Activated CD8-positive, alpha-beta memory T cell treated with anti-CD3 and anti-CD28 coated beads for 36 hours (primary cell): Measurements from ENCODE around the gene DDX50. TPM values are rescaled to one million over a fixed set of nuclear protein-coding genes. Genes with fewer than 3 reads are reported as not detected.
"Not testable (repeated sequence)": the region's sequence is repeated elsewhere in the genome, so short reads cannot be mapped to it uniquely, and the experiment has no call there.

Experiments
- CTCF ChIA-PET: fragments of 350-600 bp; sonication (Branson Sonifier 250); formaldehyde crosslinking; loops from one replicate; lab custom pipeline; 2021; ENCODE audit warnings: antibody characterized with exemption; lab: Charles Lee
- POLR2A ChIA-PET: fragments of 350-600 bp; sonication (Branson Sonifier 250); formaldehyde crosslinking; loops from one replicate; lab custom pipeline; 2021; ENCODE audit warnings: antibody characterized with exemption; lab: Charles Lee
- total RNA-seq, 2 experiments: library from RNA; stranded (reverse); gene quantifications; one replicate each; pipeline ENCODE4 v1.2.3, GENCODE V29; 2021

The DDX50 gene
- total RNA-seq, 2 experiments from 2014 or later, result 55.5 to 60.1 TPM

DNA sequence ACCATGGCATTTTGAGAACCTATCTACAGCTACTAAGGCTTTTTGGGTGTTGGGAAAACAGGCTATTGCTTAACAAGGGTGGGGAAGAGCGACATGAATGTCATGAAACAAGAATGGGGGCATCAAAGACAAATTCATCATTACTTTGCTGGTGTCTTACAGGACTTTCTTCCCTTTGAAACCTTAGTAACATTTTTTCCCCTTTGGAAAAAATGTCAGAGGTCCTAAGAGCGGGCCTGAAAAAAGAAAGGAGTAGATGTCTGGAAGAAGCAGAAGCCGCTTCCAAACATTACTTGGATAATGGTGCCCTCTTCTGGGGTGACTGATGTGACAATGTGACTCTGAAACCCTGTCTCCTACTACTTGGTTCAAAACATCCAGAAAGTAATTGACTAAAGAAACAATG lies 3.8 kb upstream of the DDX50 start:
- POLR2A ChIA-PET, result no interaction called here
- CTCF ChIA-PET, result interaction anchor here (0.6 kb wide), 1 partner anchor 343 kb away, joined by 3 read pairs; no protein-coding TSS in a partner anchor

GRCh38 chr10:68899186-68899745 lies 1.8 kb upstream of the DDX50 start:
- CTCF ChIA-PET, result interaction anchor here (0.9 to 1.2 kb wide), 2 partner anchors 72 to 349 kb away, joined by 3 to 4 read pairs; partner anchors contain the start of gene STOX1
- POLR2A ChIA-PET, result interaction anchor here (2.5 kb wide), 1 partner anchor 57 kb away, joined by 18 read pairs; the partner anchor contains the start of gene DDX21

- ChIA-PET CTCF (interaction anchor here (0.5 to 1.2 kb wide), 4 partner anchors 73 to 607 kb away, joined by 3 to 4 read pairs (median 3); partner anchors contain the start of gene STOX1), POLR2A (interaction anchor here (0.5 to 2.5 kb wide), 6 partner anchors 27 to 112 kb away, joined by 3 to 18 read pairs (median 3); partner anchors contain the start of genes DDX21 and STOX1)
Measured at GRCh38 chr10:68900427-68901104, 549 bp upstream of the DDX50 start.

DNA sequence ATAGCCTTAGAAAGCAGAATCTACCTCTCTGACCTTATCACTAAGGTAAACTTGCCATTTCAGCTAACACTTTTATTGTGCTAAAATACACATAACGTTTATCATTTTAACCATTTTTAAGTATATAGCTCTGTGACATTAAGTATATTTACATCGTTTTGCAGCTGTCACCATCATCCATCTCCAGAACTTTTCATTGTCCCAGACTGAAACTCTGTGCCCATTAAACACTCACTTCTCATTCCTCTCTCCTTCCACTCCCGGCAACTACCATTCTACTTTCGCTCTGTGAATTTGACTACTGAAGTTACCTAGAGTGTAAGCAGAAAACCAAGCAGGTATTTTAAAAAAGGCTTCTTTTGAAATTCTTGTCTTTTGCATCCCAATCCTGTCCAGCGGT lies 1.3 kb downstream of the DDX50 start:
- CTCF ChIA-PET, result no interaction called here
- POLR2A ChIA-PET, result interaction anchor here (0.7 kb wide), 2 partner anchors 74 to 115 kb away, joined by 9 to 12 read pairs; no protein-coding TSS in a partner anchor

- POLR2A ChIA-PET, result interaction anchor here (0.7 kb wide), 1 partner anchor 16 kb away, joined by 4 read pairs; no protein-coding TSS in a partner anchor
- CTCF ChIA-PET, result no interaction called here
Measured at GRCh38 chr10:68924593-68924992, 23.5 kb downstream of the DDX50 start.

GRCh38 chr10:68925489-68925888 lies 24.4 kb downstream of the DDX50 start:
- POLR2A ChIA-PET, result interaction anchor here (0.7 kb wide), 1 partner anchor 144 kb away, joined by 6 read pairs; no protein-coding TSS in a partner anchor

GRCh38 chr10:68929157-68929556 lies 28.0 kb downstream of the DDX50 start:
- POLR2A ChIA-PET, CTCF ChIA-PET: not testable (repeated sequence)

More at GRCh38 chr10:68925489-68925888, 24.4 kb downstream of the DDX50 start:
- CTCF ChIA-PET, result interaction anchor here (0.7 kb wide), 1 partner anchor 600 kb away, joined by 3 read pairs; no protein-coding TSS in a partner anchor

DNA sequence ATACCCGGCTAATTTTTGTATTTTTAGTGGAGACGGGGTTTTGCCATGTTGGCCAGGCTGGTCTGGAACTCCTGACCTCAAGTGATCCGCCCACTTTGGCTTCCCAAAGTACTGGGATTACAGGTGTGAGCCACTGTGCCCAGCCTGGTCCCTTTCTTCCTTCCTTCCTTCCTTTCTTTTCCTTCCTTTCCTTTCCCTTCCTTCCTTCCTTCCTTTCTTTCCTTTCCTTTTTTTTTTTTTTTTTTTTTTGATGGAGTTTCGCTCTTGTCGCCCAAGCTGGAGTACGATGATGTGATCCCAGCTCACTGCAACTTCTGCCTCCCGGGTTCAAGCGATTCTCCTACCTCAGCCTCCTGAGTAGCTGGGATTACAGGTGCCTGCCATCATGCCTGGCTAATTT lies 28.8 kb downstream of the DDX50 start:
- POLR2A ChIA-PET, result interaction anchor here (0.7 kb wide), 1 partner anchor 61 kb away, joined by 3 read pairs; no protein-coding TSS in a partner anchor
- CTCF ChIA-PET, result interaction anchor here (0.7 kb wide), 1 partner anchor 40 kb away, joined by 3 read pairs; no protein-coding TSS in a partner anchor

DNA sequence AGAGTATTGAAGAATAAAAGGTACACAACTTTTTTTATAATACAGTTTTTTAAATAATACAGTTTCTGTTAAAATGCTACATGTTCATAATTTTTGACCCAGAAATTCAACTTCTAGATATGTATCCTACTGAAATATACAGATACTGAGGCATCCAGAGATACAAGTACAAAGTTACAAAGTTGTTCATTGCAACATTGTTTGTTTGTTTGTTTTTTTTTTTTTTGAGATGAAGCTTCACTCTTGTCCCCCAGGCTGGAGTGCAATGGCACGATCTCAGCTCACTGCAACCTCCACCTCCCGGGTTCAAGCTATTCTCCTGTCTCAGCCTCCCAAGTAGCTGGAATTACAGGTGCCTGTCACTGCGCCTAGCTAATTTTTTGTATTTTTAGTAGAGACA lies 31.7 kb downstream of the DDX50 start:
- POLR2A ChIA-PET, result interaction anchor here (0.7 kb wide), 1 partner anchor 274 kb away, joined by 6 read pairs; no protein-coding TSS in a partner anchor
- CTCF ChIA-PET, result not testable (repeated sequence)

- CTCF ChIA-PET, result no interaction called here
- POLR2A ChIA-PET, result interaction anchor here (0.6 kb wide), 1 partner anchor 34 kb away, joined by 3 read pairs; no protein-coding TSS in a partner anchor
Measured at GRCh38 chr10:68934994-68935393, 33.9 kb downstream of the DDX50 start.

GRCh38 chr10:68938117-68938516 lies 37.0 kb downstream of the DDX50 start:
- ChIA-PET POLR2A (no interaction called here), CTCF (interaction anchor here (0.7 kb wide), 1 partner anchor 708 kb away, joined by 7 read pairs; no protein-coding TSS in a partner anchor)

GRCh38 chr10:68938884-68939283 lies 37.8 kb downstream of the DDX50 start:
- POLR2A ChIA-PET, result no interaction called here
- CTCF ChIA-PET, result no interaction called here

GRCh38 chr10:68940917-68941316 lies 39.8 kb downstream of the DDX50 start:
- ChIA-PET POLR2A (interaction anchor here (0.6 kb wide), 1 partner anchor 16 kb away, joined by 4 read pairs; no protein-coding TSS in a partner anchor), CTCF (interaction anchor here (1.4 kb wide), 1 partner anchor 9 kb away, joined by 4 read pairs; no protein-coding TSS in a partner anchor)

GRCh38 chr10:68950598-68950997 lies 49.5 kb downstream of the DDX50 start:
- CTCF ChIA-PET, result no interaction called here
- POLR2A ChIA-PET, result no interaction called here

DNA sequence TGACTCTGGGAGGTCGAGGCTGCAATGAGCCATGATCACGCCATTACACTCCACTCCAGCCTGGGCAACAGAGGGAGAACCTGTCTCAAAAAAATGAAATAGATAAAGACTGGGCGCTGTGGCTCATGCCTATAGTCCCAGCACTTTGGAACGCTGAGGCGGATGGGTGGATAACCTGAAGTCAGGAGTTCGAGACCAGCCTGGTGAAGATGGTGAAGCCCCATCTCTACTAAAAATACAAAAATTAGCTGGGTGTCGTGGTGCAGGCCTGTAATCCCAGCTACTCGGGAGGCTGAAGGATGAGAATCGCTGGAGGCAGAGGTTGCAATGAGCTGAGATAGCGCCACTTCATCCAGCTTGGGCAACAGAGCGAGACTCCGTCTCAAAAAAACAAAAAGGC lies 53.8 kb downstream of the DDX50 start:
- CTCF ChIA-PET, result interaction anchor here (1.0 to 2.0 kb wide), 5 partner anchors 10 to 274 kb away, joined by 3 to 6 read pairs (median 3); no protein-coding TSS in a partner anchor
- POLR2A ChIA-PET, result interaction anchor here (1.0 to 2.7 kb wide), 4 partner anchors 17 to 133 kb away, joined by 3 to 18 read pairs (median 4); partner anchors contain the start of genes DDX50 and SRGN

- CTCF ChIA-PET, result interaction anchor here (0.8 to 2.0 kb wide), 8 partner anchors 9 to 274 kb away, joined by 3 to 6 read pairs (median 3); no protein-coding TSS in a partner anchor
- POLR2A ChIA-PET, result interaction anchor here (0.7 to 2.7 kb wide), 10 partner anchors 16 to 234 kb away, joined by 3 to 18 read pairs (median 3); partner anchors contain the start of genes DDX50 and SRGN
Measured at GRCh38 chr10:68955355-68955831, 54.3 kb downstream of the DDX50 start.

- ChIA-PET CTCF (interaction anchor here (0.8 to 2.0 kb wide), 10 partner anchors 9 to 273 kb away, joined by 3 to 6 read pairs (median 3); no protein-coding TSS in a partner anchor), POLR2A (interaction anchor here (0.7 to 2.7 kb wide), 13 partner anchors 8 to 234 kb away, joined by 3 to 18 read pairs (median 3); partner anchors contain the start of genes DDX50 and SRGN)
Measured at GRCh38 chr10:68955832-68956532, 54.9 kb downstream of the DDX50 start, which contains the start of gene DDX21. Gene DDX21, plus strand, starts transcription at chr10:68956170. Its CDS starts 56 bp downstream, at chr10:68956226.

- ChIA-PET POLR2A (interaction anchor here (1.3 to 2.7 kb wide), 3 partner anchors 13 to 132 kb away, joined by 4 to 18 read pairs (median 5); partner anchors contain the start of gene DDX50), CTCF (interaction anchor here (0.7 kb wide), 1 partner anchor 131 kb away, joined by 3 read pairs; no protein-coding TSS in a partner anchor)
Measured at GRCh38 chr10:68957284-68957615, 56.1 kb downstream of the DDX50 start.
